H9 (cell line): ENCODE data around the gene UBE2E3. TPM values are rescaled to one million over a fixed set of nuclear protein-coding genes. Genes with fewer than 3 reads are reported as not detected.

Experiments
- DNase-seq: peaks from one replicate; pipeline ENCODE4 v3.0.0-alpha.2; 2017
- H2AFZ ChIP-seq: one replicate; pipeline ENCODE4 v1.6.1; 2013; ENCODE audit warnings: mild to moderate bottlenecking, low read length, control low read depth, moderate library complexity
- H2AK5ac ChIP-seq: 2 replicates; pipeline ENCODE4 v1.6.1; 2013; ENCODE audit warnings: low read length, control low read depth, mixed read lengths; ENCODE audit not compliant: insufficient read length
- H2BK120ac ChIP-seq: one replicate; pipeline ENCODE4 v1.6.1; 2013; ENCODE audit warnings: low read depth, mild to moderate bottlenecking, low read length, control low read depth, inconsistent platforms; ENCODE audit not compliant: poor library complexity, severe bottlenecking
- H2BK12ac ChIP-seq: 2 replicates; pipeline ENCODE4 v1.6.1; 2013; ENCODE audit warnings: low read length, control low read depth, mixed read lengths, low read depth; ENCODE audit not compliant: insufficient read length
- H2BK15ac ChIP-seq: 2 replicates; pipeline ENCODE4 v1.6.1; 2013; ENCODE audit warnings: low read depth, low read length, control low read depth
- H2BK20ac ChIP-seq: one replicate; pipeline ENCODE4 v1.6.1; 2013; ENCODE audit warnings: low read depth, mild to moderate bottlenecking, low read length, control low read depth, inconsistent platforms; ENCODE audit not compliant: poor library complexity, severe bottlenecking
- H2BK5ac ChIP-seq: 2 replicates; pipeline ENCODE4 v1.6.1; 2013; ENCODE audit warnings: low read length, control low read depth, mixed read lengths; ENCODE audit not compliant: insufficient read length
- H3K14ac ChIP-seq: 2 replicates; pipeline ENCODE4 v1.6.1; 2013; ENCODE audit warnings: low read length, control low read depth; ENCODE audit not compliant: insufficient read depth
- H3K18ac ChIP-seq: 2 replicates; pipeline ENCODE4 v1.6.1; 2013; ENCODE audit warnings: low read depth, mild to moderate bottlenecking, mixed read lengths, low read length, control low read depth; ENCODE audit not compliant: insufficient read length
- H3K23ac ChIP-seq: 2 replicates; pipeline ENCODE4 v1.6.1; 2013; ENCODE audit warnings: low read length, control low read depth, mixed read lengths, low read depth; ENCODE audit not compliant: insufficient read length
- H3K23me2 ChIP-seq: 2 replicates; pipeline ENCODE4 v1.6.1; 2013; ENCODE audit warnings: low read depth, mild to moderate bottlenecking, mixed read lengths, low read length, control low read depth; ENCODE audit not compliant: insufficient read length, poor library complexity, severe bottlenecking
- H3K27ac ChIP-seq: 2 replicates; pipeline ENCODE4 v1.5.1; 2013; ENCODE audit warnings: low read length, control low read depth, mixed read lengths, low read depth; ENCODE audit not compliant: insufficient read length
- H3K27me3 ChIP-seq: 2 replicates; pipeline ENCODE4 v1.6.1; 2013; ENCODE audit warnings: low read length, control low read depth, inconsistent platforms; ENCODE audit not compliant: insufficient read depth
- H3K4ac ChIP-seq: 2 replicates; pipeline ENCODE4 v1.6.1; 2013; ENCODE audit warnings: low read depth, mild to moderate bottlenecking, control low read depth, inconsistent platforms, low read length, moderate library complexity
- H3K4me1 ChIP-seq: 2 replicates; pipeline ENCODE4 v1.6.1; 2013; ENCODE audit warnings: low read length, control low read depth, inconsistent platforms; ENCODE audit not compliant: insufficient read depth
- H3K4me2 ChIP-seq: 2 replicates; pipeline ENCODE4 v1.6.1; 2013; ENCODE audit warnings: low read length, control low read depth, mixed read lengths; ENCODE audit not compliant: insufficient read length, insufficient read depth
- H3K56ac ChIP-seq: 2 replicates; pipeline ENCODE4 v1.6.1; 2013; ENCODE audit warnings: low read depth, mild to moderate bottlenecking, mixed read lengths, low read length, control low read depth; ENCODE audit not compliant: insufficient read length
- H3K79me1 ChIP-seq: 2 replicates; pipeline ENCODE4 v1.6.1; 2013; ENCODE audit warnings: low read depth, mild to moderate bottlenecking, moderate library complexity, low read length, control low read depth, inconsistent platforms; ENCODE audit not compliant: insufficient read depth, poor library complexity, severe bottlenecking
- H3K79me2 ChIP-seq: 2 replicates; pipeline ENCODE4 v1.6.1; 2013; ENCODE audit warnings: low read length, control low read depth, inconsistent platforms; ENCODE audit not compliant: insufficient read depth
- H3K9ac ChIP-seq: 2 replicates; pipeline ENCODE4 v1.6.1; 2013; ENCODE audit warnings: low read length, control low read depth, mixed read lengths; ENCODE audit not compliant: insufficient read length; ENCODE audit errors: extremely low read depth
- H3K9me3 ChIP-seq: one replicate; pipeline ENCODE4 v1.6.1; 2013; ENCODE audit warnings: low read depth, low read length, inconsistent platforms; ENCODE audit not compliant: control insufficient read depth
- H3T11ph ChIP-seq: one replicate; pipeline ENCODE4 v1.6.1; 2013; ENCODE audit warnings: mild to moderate bottlenecking, low read length, control low read depth, inconsistent platforms
- H4K20me1 ChIP-seq: one replicate; pipeline ENCODE4 v1.6.1; 2013; ENCODE audit not compliant: control insufficient read depth, insufficient read length, insufficient read depth
- H4K5ac ChIP-seq: 2 replicates; pipeline ENCODE4 v1.6.1; 2013; ENCODE audit warnings: low read depth, mild to moderate bottlenecking, mixed read lengths, low read length, control low read depth; ENCODE audit not compliant: insufficient read length
- H4K8ac ChIP-seq: replicated peaks from 2 replicates; pipeline ENCODE4 v1.6.1; 2013; ENCODE audit warnings: low read length, control low read depth, mixed read lengths, low read depth; ENCODE audit not compliant: insufficient read length
- H4K91ac ChIP-seq: 2 replicates; pipeline ENCODE4 v1.6.1; 2013; ENCODE audit warnings: low read depth, mild to moderate bottlenecking, moderate library complexity, mixed read lengths, low read length, control low read depth; ENCODE audit not compliant: insufficient read length
- H3K27ac Mint-ChIP-seq, 3 experiments: 2 replicates in 2 of 3; 3 replicates in 1 of 3; pipeline ENCODE4 v1.8.0; 2020 to 2021; ENCODE audit warnings: mixed read lengths in 3 of 3, mild to moderate bottlenecking in 1 of 3, moderate library complexity in 1 of 3
- H3K27me3 Mint-ChIP-seq: 2 replicates; pipeline ENCODE4 v1.8.0; 2021; ENCODE audit warnings: low read depth, mild to moderate bottlenecking, moderate library complexity, mixed read lengths
- H3K36me3 Mint-ChIP-seq, 3 experiments: 2 replicates in 2 of 3; 3 replicates in 1 of 3; pipeline ENCODE4 v1.8.0; 2020 to 2021; ENCODE audit warnings: low read depth in 3 of 3, mixed read lengths in 3 of 3; ENCODE audit not compliant: insufficient read depth in 1 of 3
- H3K4me1 Mint-ChIP-seq, 2 experiments: 2 replicates each; pipeline ENCODE4 v1.8.0; 2020; ENCODE audit warnings: mixed read lengths in 2 of 2
- H3K4me3 Mint-ChIP-seq, 2 experiments: 2 replicates in 1 of 2; 3 replicates in 1 of 2; pipeline ENCODE4 v1.8.0; 2020 to 2021; ENCODE audit warnings: mild to moderate bottlenecking in 2 of 2, mixed read lengths in 2 of 2, moderate library complexity in 1 of 2
- H3K9me3 Mint-ChIP-seq, 2 experiments: 2 replicates in 1 of 2; 3 replicates in 1 of 2; pipeline ENCODE4 v1.8.0; 2020; ENCODE audit warnings: mild to moderate bottlenecking in 2 of 2, mixed read lengths in 2 of 2, moderate library complexity in 1 of 2
- CTCF ChIP-seq: fragments of 200-600 bp; sonication (generic); conservative IDR thresholded peaks from 3 replicates; pipeline ENCODE4 v1.8.0; 2021; ENCODE audit warnings: antibody characterized with exemption, mild to moderate bottlenecking
- WGBS: extraction: QIAGEN DNeasy Blood & Tissue Kit; methylation state at CpG from one replicate; pipeline ENCODE4 v1.1.7; 2013; ENCODE audit warnings: missing lambda C conversion rate, low lambda C conversion rate, mixed read lengths; ENCODE audit not compliant: insufficient read length; ENCODE audit errors: extremely low coverage; 5-methylcytosine and 5-hydroxymethylcytosine counted together
- total RNA-seq: library from RNA; stranded (reverse); gene quantifications from 2 replicates; pipeline ENCODE4 v1.2.1, GENCODE V29; 2021

Gene UBE2E3
- total RNA-seq, 1 experiment from 2014 or later = 89.1 TPM

GRCh38 chr2:181037922-181038321 is 57.5 kb downstream of the UBE2E3 start:
- no peaks in the 10 kb centered on the region for H4K20me1 ChIP-seq
- no peaks in the 10 kb centered on the region for H3K9me3 ChIP-seq
- H3K79me2 ChIP-seq = peaks cover 2% of the 10 kb centered on the region; the same call in 1 of the 2 replicates
- H3K23me2 ChIP-seq = no peaks in the 10 kb centered on the region
- H3K9me3 Mint-ChIP-seq = 0 out of 5 replicates have a peak, but pooled peaks cover 0 to 2% of the 10 kb centered on the region in 2 experiments
- no peaks in the 10 kb centered on the region for H3K27me3 Mint-ChIP-seq
- H3K56ac ChIP-seq = no peak overlapping the region
- no peak overlapping the region for H4K8ac ChIP-seq
- H3K79me1 ChIP-seq = peaks cover 5% of the 10 kb centered on the region
- no peak for TF ChIP-seq CTCF
- no peak overlapping the region for H3K27ac Mint-ChIP-seq
- no peaks in the 10 kb centered on the region for H3K27me3 ChIP-seq
- H3T11ph ChIP-seq = no peak overlapping the region
- H3K4me2 ChIP-seq = no peak overlapping the region
- H2BK120ac ChIP-seq = no peak overlapping the region
- H2AK5ac ChIP-seq = no peak overlapping the region
- no peak overlapping the region for H3K4me3 Mint-ChIP-seq
- H3K18ac ChIP-seq = no peak overlapping the region
- H2BK15ac ChIP-seq = no peak overlapping the region
- H2BK5ac ChIP-seq = no peak overlapping the region
- H3K4me1 Mint-ChIP-seq = no peaks in the 10 kb centered on the region
- H4K91ac ChIP-seq = no peak overlapping the region
- H2AFZ ChIP-seq = no peak overlapping the region
- H3K9ac ChIP-seq = no peak overlapping the region
- peaks cover 2 to 3% (median 2%) of the 10 kb centered on the region in 3 experiments; a peak in 5 of 7 replicates for H3K36me3 Mint-ChIP-seq
- no peak overlapping the region for H4K5ac ChIP-seq
- H2BK20ac ChIP-seq = no peak overlapping the region
- no peak overlapping the region for H3K4ac ChIP-seq
- H3K14ac ChIP-seq = no peak overlapping the region
- no peak overlapping the region for H3K23ac ChIP-seq
- no peak overlapping the region for H3K27ac ChIP-seq
- DNase-seq = no peak
- no CpG with 5 or more reads among the region's 1 CpG for WGBS
- no peak overlapping the region for H2BK12ac ChIP-seq
- no peaks in the 10 kb centered on the region for H3K4me1 ChIP-seq
